GM12872 (cell line): ENCODE results near the gene AOAH.

Experiments
- TF ChIP-seq, protein P1 (sequence below): IDR thresholded peaks from 3 replicates; pipeline ENCODE4 v1.5.1; 2011; ENCODE audit warnings: low read depth, mild to moderate bottlenecking, low read length, moderate library complexity; ENCODE audit not compliant: insufficient read depth

AOAH gene

DNA sequence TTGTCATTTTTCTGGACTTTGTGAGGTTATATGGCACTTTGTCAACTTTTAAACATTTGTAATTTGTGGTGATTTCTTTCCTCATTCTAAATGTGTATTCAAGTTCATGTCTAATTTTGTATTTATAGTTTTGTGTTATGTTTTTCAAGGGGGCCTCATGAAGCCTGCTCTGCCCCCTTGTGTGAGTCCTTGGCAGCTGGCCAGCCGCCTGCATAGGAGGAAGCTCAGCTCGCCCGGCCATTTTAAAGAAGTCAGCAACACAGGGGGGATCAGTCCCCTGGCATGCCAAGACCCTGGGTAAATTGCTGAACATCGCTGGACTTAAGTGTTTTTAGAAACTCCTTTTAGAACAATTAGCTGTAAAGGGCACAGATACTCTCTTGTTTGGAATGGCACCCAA is 211.7 kb downstream of the AOAH start:
- TF ChIP-seq, protein P1, sequence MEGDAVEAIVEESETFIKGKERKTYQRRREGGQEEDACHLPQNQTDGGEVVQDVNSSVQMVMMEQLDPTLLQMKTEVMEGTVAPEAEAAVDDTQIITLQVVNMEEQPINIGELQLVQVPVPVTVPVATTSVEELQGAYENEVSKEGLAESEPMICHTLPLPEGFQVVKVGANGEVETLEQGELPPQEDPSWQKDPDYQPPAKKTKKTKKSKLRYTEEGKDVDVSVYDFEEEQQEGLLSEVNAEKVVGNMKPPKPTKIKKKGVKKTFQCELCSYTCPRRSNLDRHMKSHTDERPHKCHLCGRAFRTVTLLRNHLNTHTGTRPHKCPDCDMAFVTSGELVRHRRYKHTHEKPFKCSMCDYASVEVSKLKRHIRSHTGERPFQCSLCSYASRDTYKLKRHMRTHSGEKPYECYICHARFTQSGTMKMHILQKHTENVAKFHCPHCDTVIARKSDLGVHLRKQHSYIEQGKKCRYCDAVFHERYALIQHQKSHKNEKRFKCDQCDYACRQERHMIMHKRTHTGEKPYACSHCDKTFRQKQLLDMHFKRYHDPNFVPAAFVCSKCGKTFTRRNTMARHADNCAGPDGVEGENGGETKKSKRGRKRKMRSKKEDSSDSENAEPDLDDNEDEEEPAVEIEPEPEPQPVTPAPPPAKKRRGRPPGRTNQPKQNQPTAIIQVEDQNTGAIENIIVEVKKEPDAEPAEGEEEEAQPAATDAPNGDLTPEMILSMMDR = no peak

DNA sequence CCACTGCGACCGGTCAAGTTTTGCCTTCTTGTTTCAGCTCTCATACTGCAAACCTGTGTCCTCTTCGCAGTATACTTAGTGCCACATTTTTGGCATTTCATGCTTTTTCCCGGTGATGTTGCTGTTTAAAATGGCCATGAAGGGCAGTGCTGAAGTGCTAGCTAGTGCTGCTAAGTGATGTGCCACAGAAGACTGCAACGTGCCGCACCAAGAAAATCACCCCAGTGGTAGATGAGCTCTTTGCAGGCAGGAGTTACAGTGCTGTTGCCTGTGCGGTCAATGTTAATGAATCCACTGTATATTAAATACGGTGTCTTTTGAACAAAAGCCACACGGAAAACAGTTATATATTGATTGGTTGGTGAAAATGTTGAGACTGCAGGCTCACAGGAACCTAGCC is 214.3 kb downstream of the AOAH start:
- TF ChIP-seq, protein P1 = no peak

DNA sequence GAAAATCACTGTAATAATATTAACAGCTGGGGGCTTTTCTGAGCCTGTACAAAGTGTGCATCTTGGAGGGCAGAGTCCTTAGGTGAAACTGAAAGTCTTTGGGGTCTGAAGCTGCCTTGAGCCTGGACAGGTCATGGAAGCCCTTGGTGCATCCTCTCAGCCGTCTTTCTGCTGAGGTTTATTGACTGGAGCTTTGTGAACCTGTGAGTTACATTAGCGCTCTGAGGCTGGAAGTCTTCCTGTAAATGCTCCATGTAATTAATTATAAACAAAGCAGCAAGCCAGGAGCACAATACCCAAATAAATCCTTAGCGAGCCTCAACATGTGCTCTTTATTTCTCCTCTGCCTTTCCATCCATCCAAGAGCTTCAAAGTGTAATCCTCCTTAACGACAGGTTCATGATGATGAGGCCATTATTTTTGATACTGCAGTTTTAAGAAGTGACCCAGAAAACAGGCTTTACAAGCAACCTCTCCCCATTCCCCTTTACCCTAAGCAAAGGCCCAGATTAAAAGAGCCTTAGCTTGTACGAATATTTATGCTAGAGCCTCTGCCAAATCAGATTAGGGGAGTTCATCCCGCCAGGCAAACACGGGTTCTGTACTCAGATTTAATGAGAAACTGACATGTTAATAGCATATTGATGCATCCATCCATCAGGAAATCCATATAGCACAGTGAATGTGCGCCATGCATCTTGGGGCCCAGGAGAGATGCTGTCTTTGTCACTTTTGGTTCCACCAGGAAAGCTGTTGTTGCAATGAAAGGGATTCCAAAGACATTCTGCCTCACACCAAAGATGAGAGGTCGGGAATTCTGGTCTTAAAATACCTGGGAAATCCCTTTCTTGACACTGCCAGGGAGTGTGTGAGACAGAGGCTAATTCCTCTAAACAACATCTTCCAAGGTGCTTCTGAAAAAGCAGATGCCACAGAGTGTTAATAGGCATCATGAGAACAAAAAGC is 216.5 kb downstream of the AOAH start:
- TF ChIP-seq, protein P1 = no peak

DNA sequence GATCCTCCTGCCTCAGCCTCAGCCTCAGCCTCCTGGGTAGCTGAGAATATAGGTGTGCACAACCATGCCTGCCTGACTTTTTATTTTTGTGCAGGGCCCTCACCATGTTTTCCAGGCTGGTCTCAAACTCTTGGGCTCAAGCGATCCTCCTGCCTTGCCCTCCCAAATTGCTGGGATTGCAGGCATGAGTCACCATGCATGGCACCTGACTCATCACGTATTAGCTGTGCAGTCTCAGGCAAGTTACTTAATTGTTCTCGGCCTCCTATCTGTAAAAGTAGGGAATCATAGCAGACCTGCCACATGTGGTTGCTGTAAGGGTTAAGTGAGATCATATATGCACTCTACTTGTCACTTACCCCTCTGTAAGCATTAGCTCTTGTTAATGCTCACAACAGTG is 217.5 kb downstream of the AOAH start:
- TF ChIP-seq, protein P1 = no peak

DNA sequence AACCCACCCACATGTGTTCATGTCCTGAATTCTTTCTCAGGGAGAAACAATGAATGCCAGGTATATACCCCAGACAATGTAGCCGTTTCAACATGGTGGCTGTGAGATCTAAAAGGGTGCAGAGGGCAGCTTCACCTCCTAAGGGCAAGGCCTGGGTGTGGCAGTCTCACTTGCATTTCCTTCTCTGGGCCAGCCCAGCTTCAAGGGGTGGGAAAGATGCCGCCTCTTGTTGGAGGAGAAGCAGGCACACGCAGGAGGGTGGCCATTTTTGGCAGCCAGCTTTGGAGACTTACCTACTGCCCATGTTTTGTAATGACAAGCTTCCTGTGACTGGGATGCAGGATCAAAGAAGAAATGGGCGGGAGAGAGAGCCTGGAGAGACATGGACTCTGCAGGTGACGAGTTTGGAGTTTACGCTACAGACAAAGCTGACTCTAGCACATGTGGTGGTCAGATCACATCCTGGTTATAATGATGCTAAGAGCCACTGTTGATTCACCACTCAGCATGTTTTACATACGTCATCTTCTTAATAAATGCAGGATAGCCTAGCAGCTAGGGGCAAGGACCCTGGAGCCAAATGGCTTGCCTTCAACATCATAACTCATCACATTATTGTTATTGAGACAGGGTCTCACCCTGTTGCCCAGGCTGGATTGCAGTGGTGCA is 218.0 kb downstream of the AOAH start:
- TF ChIP-seq, protein P1 = no peak

DNA sequence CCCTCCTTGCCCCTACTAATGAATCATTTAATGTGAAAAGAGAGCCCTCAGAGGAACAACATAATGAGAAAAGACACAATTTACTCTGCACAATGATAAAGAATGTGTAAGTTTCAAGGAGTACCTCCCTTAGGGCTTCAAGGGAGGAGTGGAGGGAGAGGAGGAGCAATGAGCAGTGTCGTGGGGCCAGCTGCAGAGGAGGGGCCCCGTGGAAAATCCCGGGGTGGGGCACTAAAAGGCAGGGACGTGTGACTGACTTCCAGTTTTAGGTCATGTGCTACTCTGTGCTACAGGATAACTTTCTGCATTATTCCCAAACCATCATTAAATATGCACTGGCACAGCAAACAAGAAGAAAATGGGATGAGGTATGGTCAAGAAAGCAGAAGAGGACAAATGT is 226.5 kb downstream of the AOAH start:
- TF ChIP-seq, protein P1 = no peak

DNA sequence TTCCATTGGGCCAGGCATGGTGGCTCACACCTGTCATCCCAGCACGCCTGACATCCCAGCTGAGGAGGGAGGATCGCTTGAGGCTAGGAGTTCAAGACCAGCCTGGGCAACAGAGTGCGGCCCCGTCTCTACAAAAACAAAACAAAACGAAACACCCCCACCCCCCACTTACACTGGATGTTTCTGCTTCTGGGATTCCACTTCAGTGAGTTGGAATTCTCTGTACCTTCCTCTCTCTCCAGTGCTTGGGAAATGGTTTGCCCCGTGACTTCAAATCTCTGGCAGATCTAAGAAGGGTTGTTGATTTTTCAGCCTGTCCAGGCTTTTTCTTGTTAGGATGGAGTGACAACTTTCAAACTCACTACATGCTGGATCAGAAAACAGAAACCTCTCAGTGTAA is 227.7 kb downstream of the AOAH start:
- TF ChIP-seq, protein P1 = no peak
